Smooth muscle cell of the coronary artery (primary cell): Measurements from ENCODE around the gene HBD. TPM values are rescaled to one million over a fixed set of nuclear protein-coding genes. Genes with fewer than 3 reads are reported as not detected.

Experiments used
- total RNA-seq: library from RNA; depleted of rRNA; stranded (reverse); fragments of >200 nt; gene quantifications from 2 replicates; pipeline ENCODE4 v1.2.3, GENCODE V29; 2014; ENCODE audit warnings: low replicate concordance

Gene HBD
- total RNA-seq, result not detected in 2 replicates

GRCh38 chr11:5234381-5234834, at the start of gene HBD:
Gene HBD, minus strand, starts transcription at chr11:5234483. Its CDS starts 50 bp downstream, at chr11:5234433.

DNA sequence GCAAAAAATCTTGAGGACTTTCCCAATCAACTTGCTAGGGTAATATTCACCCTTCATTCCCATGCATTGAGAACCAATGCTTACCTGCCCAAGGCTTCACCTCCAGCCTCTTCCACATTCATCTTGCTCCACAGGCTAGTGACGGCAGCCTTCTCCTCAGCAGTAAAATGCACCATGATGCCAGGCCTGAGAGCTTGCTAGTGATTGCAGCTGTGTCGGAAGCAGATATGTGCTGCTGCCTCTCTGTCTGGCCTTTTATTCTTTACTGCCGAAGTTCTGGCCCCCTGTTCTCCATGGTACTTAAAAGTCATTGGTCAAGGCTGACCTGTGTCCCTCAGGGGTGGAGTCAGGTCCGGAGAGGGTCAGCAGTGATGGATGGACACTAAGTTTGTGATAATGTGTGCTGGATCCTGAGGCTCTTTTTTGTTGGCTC, 35.4 kb upstream of the HBD start, which contains the start of gene HBE1:
TSS of gene HBE1 (minus strand) at position 231 of the 433 bp plus-strand sequence. CDS start at position 176, 55 bp downstream.

GRCh38 chr11:5254646-5255413, 20.5 kb upstream of the HBD start, which contains the start of gene HBG2:
Gene HBG2, minus strand, starts transcription at chr11:5254781. Its CDS starts 53 bp downstream, at chr11:5254728.

DNA sequence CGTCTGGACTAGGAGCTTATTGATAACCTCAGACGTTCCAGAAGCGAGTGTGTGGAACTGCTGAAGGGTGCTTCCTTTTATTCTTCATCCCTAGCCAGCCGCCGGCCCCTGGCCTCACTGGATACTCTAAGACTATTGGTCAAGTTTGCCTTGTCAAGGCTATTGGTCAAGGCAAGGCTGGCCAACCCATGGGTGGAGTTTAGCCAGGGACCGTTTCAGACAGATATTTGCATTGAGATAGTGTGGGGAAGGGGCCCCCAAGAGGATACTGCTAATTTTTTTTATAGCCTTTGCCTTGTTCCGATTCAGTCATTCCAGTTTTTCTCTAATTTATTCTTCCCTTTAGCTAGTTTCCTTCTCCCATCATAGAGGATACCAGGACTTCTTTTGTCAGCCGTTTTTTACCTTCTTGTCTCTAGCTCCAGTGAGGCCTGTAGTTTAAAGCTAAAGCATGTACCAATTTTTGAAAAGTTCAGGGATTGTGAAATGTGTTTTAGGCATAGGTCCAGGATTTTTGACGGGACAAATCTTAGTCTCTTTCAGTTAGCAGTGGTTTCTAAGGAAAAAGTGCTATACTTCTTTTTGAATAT, 15.6 kb upstream of the HBD start, which contains the start of gene HBG1:
TSS of gene HBG1 (minus strand) at position 51 of the 590 bp plus-strand sequence. CDS start 53 bp downstream, outside the sequence.

GRCh38 chr11:5226732-5227310, 7.5 kb downstream of the HBD start, which contains the start of gene HBB:
Gene HBB, minus strand, starts transcription at chr11:5227071. Its CDS starts 50 bp downstream, at chr11:5227021.

GRCh38 chr11:5200582-5200981, 33.7 kb downstream of the HBD start, which contains the start of gene OR51V1:
Gene OR51V1, minus strand, starts transcription at chr11:5200682. Its CDS starts 0 bp downstream, at chr11:5200682.

Other genes starting within 250 kb of the HBD start
- gene OR51L1, start 239.6 kb downstream of the HBD start, total RNA-seq, result not detected in 2 replicates
- gene OR52J3, start 188.0 kb downstream of the HBD start, total RNA-seq, result not detected in 2 replicates
- not detected in 2 replicates for gene OR52E2, start 174.9 kb downstream of the HBD start, total RNA-seq
- not detected in 2 replicates for gene OR52E1, start 164.9 kb downstream of the HBD start, total RNA-seq
- not detected in 2 replicates for gene OR52A5, start 96.1 kb downstream of the HBD start, total RNA-seq
- not detected in 2 replicates for gene OR52A1, start 79.7 kb downstream of the HBD start, total RNA-seq
- gene OR51V1, start 33.8 kb downstream of the HBD start, total RNA-seq, result not detected in 2 replicates
- not detected in 2 replicates for gene HBB, start 7.4 kb downstream of the HBD start, total RNA-seq
- gene HBG1, start 15.4 kb upstream of the HBD start, total RNA-seq, result not detected in 2 replicates
- gene HBG2, start 20.3 kb upstream of the HBD start, total RNA-seq, result 0.12 TPM in 1 of 2 replicates, not detected in the other
- gene HBE1, start 35.5 kb upstream of the HBD start, total RNA-seq, result not detected in 2 replicates
- not detected in 2 replicates for gene OR51B4, start 67.5 kb upstream of the HBD start, total RNA-seq
- 0.12 TPM in 1 of 2 replicates, not detected in the other for gene OR51B2, start 89.8 kb upstream of the HBD start, total RNA-seq
- gene OR51B5, start 109.0 kb upstream of the HBD start, total RNA-seq, result 0.15 TPM in 1 of 2 replicates, not detected in the other
- not detected in 2 replicates for gene OR51B6, start 117.0 kb upstream of the HBD start, total RNA-seq
- not detected in 2 replicates for gene OR51M1, start 149.3 kb upstream of the HBD start, total RNA-seq
- not detected in 2 replicates for gene OR51Q1, start 187.6 kb upstream of the HBD start, total RNA-seq
- gene OR51I1, start 207.0 kb upstream of the HBD start, total RNA-seq, result not detected in 2 replicates
- not detected in 2 replicates for gene OR51I2, start 214.8 kb upstream of the HBD start, total RNA-seq